NCI-H69 (cell line): Measurements from ENCODE around the gene SPATC1L.
"Not testable (repeated sequence)": the region's sequence is repeated elsewhere in the genome, so short reads cannot be mapped to it uniquely, and the experiment has no call there.

Experiments used
- DNase-seq: peaks from one replicate; lab custom pipeline; 2025; lab: John Stamatoyannopoulos, UW

The SPATC1L gene

DNA sequence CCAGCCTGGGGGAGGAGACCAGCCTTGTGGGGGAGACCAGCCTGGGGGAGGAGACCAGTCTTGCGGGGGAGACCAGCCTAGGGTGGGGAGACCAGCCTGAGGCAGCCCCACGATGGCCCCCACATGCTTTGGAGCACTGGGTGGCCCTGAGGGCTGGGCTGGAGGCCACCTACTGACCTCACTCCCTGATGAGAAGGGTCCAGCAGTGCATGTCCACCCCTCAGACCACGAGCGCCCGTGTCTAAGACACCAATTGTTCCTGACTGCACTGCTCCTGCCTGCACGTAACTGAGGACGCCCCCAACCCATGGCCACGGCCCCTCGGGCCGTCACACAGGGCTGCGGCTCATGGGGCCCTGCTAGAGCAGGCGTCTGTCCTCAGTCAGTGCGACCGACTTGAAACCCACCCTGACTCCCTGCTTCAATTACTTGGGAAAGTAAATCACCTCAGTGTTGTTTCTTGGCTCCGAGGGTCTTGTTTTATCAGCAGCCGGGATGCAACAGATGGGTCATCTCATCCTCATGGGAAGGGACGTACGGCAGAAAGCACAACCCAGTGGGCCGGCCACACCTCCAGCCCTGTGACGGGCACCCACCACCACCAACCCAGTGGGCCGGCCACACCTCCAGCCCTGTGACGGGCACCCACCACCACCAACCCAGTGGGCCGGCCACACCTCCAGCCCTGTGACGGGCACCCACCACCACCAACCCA is at the start of gene SPATC1L:
Gene SPATC1L, minus strand, starts transcription at position 550 of the 715 bp plus-strand sequence. CDS start 1,643 bp downstream, outside the sequence.
- DNase-seq: no peak

- no peak for DNase-seq
Measured at GRCh38 chr21:46229923-46230260, 45.6 kb upstream of the SPATC1L start.

DNA sequence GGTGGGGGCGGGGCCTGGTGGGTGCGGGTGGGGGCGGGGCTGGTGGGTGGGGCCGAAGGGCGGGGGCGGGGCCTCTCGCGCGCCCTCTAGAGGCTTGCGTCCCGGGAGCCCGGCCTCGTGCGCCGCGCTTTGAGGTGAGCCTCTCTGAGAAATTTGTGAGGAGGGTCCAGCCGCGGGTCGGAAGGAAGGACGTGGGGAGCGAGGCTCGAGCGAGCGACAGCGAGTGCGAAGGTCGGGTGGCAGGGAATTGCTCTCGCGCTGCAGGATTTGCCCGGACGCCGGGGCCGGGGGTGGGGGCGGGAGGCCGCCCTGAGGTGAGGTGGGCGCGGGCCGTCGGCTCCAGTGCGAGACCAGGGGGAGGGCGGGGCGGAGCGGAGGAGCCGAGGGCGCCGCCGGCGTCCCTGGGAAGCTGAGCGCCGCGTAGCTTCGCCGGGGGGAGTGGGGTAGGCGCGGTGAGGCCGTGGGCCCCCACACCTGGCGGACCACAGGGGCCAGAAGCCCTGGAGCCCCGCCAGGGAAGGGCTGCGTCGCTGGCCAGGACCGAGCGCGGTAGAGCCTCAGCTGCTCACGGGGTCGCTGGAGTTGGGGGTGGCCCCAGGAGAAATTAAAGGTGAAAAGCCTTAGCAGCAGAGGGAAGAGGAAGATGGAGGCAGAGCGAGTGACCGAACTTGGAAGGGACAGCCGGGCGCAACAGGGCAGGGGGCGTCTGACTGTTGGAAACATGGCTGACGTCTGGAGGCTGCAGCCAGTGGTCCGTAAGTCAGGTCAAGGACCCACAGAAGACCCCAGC is 45.1 kb upstream of the SPATC1L start:
- DNase-seq: peak; percentile 74

GRCh38 chr21:46228345-46229051 is 44.2 kb upstream of the SPATC1L start, which contains the start of gene LSS:
Gene LSS, minus strand, starts transcription at chr21:46228774. Its CDS starts 29 bp downstream, at chr21:46228745.
- peak; percentile 96 for DNase-seq

DNA sequence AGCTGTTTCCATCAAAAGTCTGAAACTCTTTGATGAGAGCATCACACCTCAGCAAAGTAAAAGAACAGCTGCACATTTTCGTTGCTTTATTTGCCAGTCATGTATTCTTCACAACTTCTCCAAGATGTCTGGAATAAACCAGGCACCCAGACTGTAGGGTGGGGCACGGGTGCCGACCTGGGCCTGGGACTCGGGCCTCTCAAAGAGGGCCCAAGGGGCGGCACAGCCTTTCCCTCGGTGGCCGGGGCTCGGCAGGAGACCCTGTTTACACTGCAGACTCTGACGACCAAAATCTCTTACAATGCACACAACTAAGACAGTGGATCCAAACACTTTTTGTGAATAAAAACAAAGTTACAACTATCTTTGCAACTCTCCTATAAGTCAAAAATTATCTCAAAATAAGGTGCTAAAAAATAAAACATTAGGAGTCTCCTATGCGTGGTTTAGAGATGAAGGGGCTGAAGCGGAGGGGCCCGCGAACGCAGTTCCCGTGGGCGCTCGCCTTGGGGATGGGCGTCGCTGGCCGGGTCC is 43.6 kb upstream of the SPATC1L start:
- peak; percentile 7 for DNase-seq

DNA sequence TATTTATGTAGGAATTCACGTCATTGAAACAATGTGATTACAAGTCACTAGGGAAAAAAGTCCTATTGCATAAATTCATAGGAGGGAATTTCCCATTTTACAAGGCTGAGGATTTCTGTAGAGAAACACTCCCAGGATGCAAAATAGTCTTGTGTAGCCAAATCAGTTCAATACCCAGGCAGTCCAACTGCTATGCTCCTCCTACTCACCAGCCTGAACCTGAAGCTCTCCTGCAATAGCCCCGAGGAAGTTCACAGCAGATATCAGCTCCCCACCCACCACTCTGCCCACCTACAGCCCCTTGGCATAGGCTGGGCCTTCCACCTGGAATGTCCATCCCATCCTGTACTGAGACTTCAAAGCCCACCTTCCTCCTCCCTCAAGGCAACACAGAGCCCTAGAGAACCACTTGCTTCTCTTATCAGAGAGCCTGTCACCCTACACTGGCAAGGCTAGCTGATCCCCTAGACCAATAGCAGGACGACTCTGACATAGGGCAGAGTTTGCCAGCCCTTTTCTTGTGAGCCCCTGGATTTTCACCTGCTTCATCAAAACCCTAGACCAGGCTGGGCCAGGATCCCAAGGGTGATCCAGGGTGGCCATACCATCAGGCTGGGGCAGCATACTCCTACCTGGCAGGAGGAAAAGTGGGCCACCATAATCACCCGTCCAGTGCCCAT is 42.8 kb upstream of the SPATC1L start:
- peak; percentile 14 for DNase-seq

GRCh38 chr21:46226146-46226545 is 41.9 kb upstream of the SPATC1L start:
- no peak for DNase-seq

DNA sequence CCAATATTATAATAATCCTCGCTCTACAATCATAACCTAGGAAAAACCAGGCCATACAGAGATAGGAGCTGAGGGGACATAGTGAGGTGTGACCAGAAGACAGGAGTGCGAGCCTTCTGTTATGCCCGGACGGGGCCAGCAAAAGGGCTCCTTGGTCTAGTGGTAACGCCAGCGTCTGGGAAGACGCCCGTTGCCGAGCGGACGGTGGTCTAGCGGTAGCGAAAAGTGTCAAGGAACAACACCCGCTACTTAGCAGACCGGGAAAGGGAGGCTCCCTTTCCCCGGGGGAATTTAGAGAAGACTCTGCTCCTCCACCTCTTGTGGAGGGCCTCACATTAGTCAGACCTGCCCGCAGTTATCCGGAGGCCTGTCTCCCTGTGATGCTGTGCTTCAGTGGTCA is 39.4 kb upstream of the SPATC1L start:
- DNase-seq: not testable (repeated sequence)

DNA sequence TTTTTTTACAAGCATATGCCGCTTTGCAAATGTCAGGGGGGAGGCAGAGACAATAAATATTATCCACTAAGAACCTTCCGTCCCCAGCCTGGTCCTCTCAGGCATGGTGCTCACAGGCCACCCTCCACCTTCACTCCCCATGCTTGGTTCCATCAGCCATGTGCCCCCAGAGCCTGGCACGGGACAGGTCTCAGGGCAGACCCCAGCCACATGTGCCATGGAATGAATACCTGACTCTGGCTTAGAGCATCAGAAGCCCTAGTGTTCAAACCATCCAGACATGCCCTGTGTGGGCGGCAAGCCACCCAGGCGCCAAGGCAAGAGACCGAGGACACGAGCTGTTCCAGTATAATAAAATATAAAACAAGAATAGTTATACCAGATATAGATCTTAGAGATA is 39.0 kb upstream of the SPATC1L start:
- DNase-seq: no peak

GRCh38 chr21:46222436-46223116 is 38.3 kb upstream of the SPATC1L start:
- no peak for DNase-seq

GRCh38 chr21:46221664-46222435 is 37.6 kb upstream of the SPATC1L start:
- DNase-seq: no peak

- no peak for DNase-seq
Measured at GRCh38 chr21:46220847-46221246, 36.6 kb upstream of the SPATC1L start.

DNA sequence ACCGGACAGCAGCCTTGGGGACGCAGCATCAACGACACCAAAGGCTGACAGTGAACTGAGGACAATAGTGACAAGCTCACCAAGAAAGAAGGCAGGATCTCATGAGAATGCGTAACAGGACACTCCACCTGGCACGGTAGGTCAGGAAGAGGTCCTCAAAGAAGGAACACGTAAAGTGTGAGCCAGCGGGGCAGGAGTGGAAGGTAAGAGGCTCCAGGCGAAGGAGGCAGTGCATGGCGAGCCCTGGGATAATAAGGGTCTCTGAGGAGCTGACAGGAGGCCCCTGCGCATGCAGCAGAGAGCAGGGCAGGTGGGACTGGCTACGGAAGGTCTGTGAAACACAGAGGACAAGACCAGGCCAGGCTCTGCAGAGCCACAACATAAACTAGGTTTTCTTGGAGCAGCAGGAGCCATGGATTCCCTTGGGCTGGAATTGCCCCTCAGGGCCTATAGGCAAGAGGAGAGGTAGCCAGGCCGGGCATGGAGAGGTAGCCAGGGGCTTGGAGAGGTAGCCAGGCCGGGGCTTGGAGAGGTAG is 36.1 kb upstream of the SPATC1L start:
- DNase-seq: no peak

DNA sequence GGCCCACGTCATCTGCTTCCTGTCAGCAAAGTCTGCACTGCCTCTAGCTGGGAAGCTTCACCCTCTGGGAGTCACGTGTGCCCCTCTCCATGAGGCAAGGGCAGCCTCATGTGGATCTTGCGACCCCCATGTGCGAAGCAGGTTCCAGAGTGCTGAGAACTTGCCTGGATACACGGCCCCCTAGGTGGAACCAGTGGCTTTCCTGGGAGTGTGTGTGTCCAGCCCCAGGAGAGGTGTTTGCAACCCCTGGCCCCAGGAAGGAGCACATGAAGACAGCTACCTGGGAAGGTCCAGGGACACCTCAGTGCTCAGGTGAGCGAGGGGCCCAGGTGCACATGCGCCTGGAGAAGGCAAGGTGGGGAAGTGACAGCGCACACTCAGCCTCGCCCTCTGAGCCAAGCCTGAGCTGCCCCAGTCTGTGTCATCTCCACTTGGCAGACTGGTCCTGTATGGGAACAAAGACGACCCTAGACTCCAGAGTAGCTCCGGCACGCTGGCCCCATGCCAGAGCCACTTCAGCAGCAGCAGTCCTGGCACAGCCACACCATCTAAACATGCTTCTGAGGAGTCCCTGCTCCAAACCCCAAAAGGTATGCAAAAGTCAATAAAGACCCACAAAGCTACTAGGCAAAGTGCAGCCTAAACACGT is 35.5 kb upstream of the SPATC1L start:
- DNase-seq: no peak

GRCh38 chr21:46218906-46219590 is 34.8 kb upstream of the SPATC1L start:
- DNase-seq: no peak

GRCh38 chr21:46217511-46218196 is 33.4 kb upstream of the SPATC1L start:
- DNase-seq: no peak

- DNase-seq: no peak
Measured at GRCh38 chr21:46216132-46216747, 32.0 kb upstream of the SPATC1L start.
